Heart left ventricle (tissue), 16 donors: Measurements from ENCODE around the gene TDP2. TPM values are rescaled to one million over a fixed set of nuclear protein-coding genes. Genes with fewer than 3 reads are reported as not detected.

Source experiments
- ATAC-seq, 4 donors: fragments of 200-7000 bp; cut with Tn5 transposase; one replicate each; pipeline ENCODE4 v1.9.1; 2020 to 2022; ENCODE audit warnings: moderate library complexity in 4 of 4, mild to moderate bottlenecking in 3 of 4, moderate number of reproducible peaks in 1 of 4
- DNase-seq, 5 donors: peaks; one replicate each; pipeline ENCODE4 v3.0.0-alpha.2; 2020
- H3K27ac ChIP-seq, 12 donors: fragments of 200-600 bp; sonication (generic) in 4 of 12; one replicate each; pipeline versions ENCODE4 v1.5.0 to v1.8.0; 2016 to 2022; ENCODE audit warnings: mild to moderate bottlenecking in 2 of 12
- H3K27me3 ChIP-seq, 9 donors: fragments of 200-600 bp; sonication (generic) in 2 of 9; one replicate each; pipeline versions ENCODE4 v1.5.1 to v1.8.0; 2016 to 2022; ENCODE audit warnings: mild to moderate bottlenecking in 3 of 9
- H3K36me3 ChIP-seq, 9 donors: fragments of 200-600 bp; sonication (generic) in 2 of 9; one replicate each; pipeline versions ENCODE4 v1.5.0 to v1.8.0; 2018 to 2022; ENCODE audit warnings: mild to moderate bottlenecking in 2 of 9
- H3K4me1 ChIP-seq, 12 donors: fragments of 200-600 bp; sonication (generic) in 4 of 12; one replicate each; pipeline versions ENCODE4 v1.5.0 to v1.8.0; 2016 to 2022; ENCODE audit warnings: mild to moderate bottlenecking in 3 of 12
- H3K4me3 ChIP-seq, 12 donors: fragments of 200-600 bp; sonication (generic) in 4 of 12; one replicate each; pipeline versions ENCODE4 v1.5.0 to v1.8.0; 2017 to 2022; ENCODE audit warnings: mild to moderate bottlenecking in 9 of 12, moderate library complexity in 4 of 12
- H3K9me3 ChIP-seq, 12 donors: fragments of 200-600 bp; sonication (generic) in 4 of 12; one replicate each; pipeline versions ENCODE4 v1.5.0 to v1.8.0; 2016 to 2022; ENCODE audit warnings: mild to moderate bottlenecking in 1 of 12
- CTCF ChIP-seq, 12 donors: fragments of 200-600 bp; sonication (generic) in 4 of 12; IDR thresholded peaks; one replicate each; pipeline versions ENCODE4 v1.5.0 to v1.8.0; 2018 to 2022; ENCODE audit warnings: antibody characterized with exemption in 12 of 12, mild to moderate bottlenecking in 5 of 12
- POLR2A ChIP-seq, 2 donors: fragments of 450-650 bp; IDR thresholded peaks; one replicate each; pipeline ENCODE4 v1.6.1; 2017; ENCODE audit warnings: antibody characterized with exemption in 2 of 2, mild to moderate bottlenecking in 2 of 2, moderate library complexity in 2 of 2
- WGBS, 4 donors: extraction: QIAGEN DNeasy Blood & Tissue Kit in 2 of 4; methylation state at CpG; one replicate each; pipeline versions ENCODE4 v1.1.5 to v1.1.7; 2013 to 2018; 5-methylcytosine and 5-hydroxymethylcytosine counted together
- intact Hi-C, 10 donors: fragments of 100-400 bp; cut with DNase I; formaldehyde crosslinking; loops; one replicate each; pipeline versions ENCODE4 v1.11.1 to v1.14.2; 2022
- polyA plus RNA-seq, 2 donors: library from polyadenylated mRNA; stranded (reverse); fragments of 200-250 nt; gene quantifications; one replicate each; pipeline ENCODE4 v1.2.3, GENCODE V29; 2013
- total RNA-seq, 9 donors: library from RNA; depleted of rRNA in 2 of 9; stranded (reverse); fragments of >200 nt in 2 of 9; fragmentation: NEBNext Ultra II Directional in 3 of 9; extraction: Animal tissue kit (Norgen Biotek cat#: 25700) in 3 of 9; gene quantifications; one replicate each; pipeline versions ENCODE4 v1.1.0 to v1.2.4, GENCODE V29; 2016 to 2023
- donor health status: ischemic (EF 13 %, LVEDD 7.1; RV severe dilation, severe dysfunction).
- donor health status: healthy with polysubstance abuse.
- donor health status: DM: no; HTN: yes; CAD: no.
- donor health status: DM: no; HTN: no; CAD: no.
- donor health status: ischemic (EF 25% LVEDD 6.9; RV normal size, moderate dysfunction).
- donor health status: ischemic (EF 25% LVEDD 5.7; RV mildly dilated, moderate dysfunction).
- donor health status: healthy.
- donor health status: DM: yes; HTN: yes; CAD: no.
- donor health status: ischemic (EF 35%, LVEDD 5.7; RV mildly dilated, moderate dysfunction).
- donor health status: nonischemic (EF 11% LVEDD 7.7; RV severe dilation, severe dysfunction).
- donor health status: DM: yes; HTN: yes; CAD: no.
- donor health status: PGD.
- donor health status: ischemic (EF 29% LVEDD 5.4; RV normal size, mild dysfunction).
- donor health status: nonischemic (EF 23%, LVEDD 6.1; RV moderate dilation, normal function).

TDP2 gene
- total and polyA plus RNA-seq, 11 donors, result 14.0 to 35.8 (median 25.1) TPM

- Histone ChIP-seq H3K27me3 (peaks cover 0 to 2% (median 0%) of the 10 kb centered on the region in 9 donors), H3K36me3 (peaks cover 0 to 65% (median 50%) of the 10 kb centered on the region in 9 donors), H3K4me1 (peaks cover 0 to 11% (median 2%) of the 10 kb centered on the region in 12 donors), H3K27ac (no peak overlapping the region), H3K9me3 (no peaks in the 10 kb centered on the region), H3K4me3 (no peak overlapping the region)
- TF ChIP-seq CTCF (IDR thresholded peaks at IDR 0.05), result no peak
- TF ChIP-seq POLR2A (IDR thresholded peaks at IDR 0.05), result no peak
- DNase-seq (no peak), ATAC-seq (no peak)
- whole genome bisulfite sequencing, 4 donors, result 49 to 63% (median 59%) methylated on average over 3 of the region's 3 CpGs
- intact Hi-C loops, result loop anchor here in 1 of 10 donors (10.0 kb wide), 1 partner anchor 66 kb away; no protein-coding TSS in a partner anchor
These were observed 16.3 kb downstream of the TDP2 start for GRCh38 chr6:24650365-24650764.

DNA sequence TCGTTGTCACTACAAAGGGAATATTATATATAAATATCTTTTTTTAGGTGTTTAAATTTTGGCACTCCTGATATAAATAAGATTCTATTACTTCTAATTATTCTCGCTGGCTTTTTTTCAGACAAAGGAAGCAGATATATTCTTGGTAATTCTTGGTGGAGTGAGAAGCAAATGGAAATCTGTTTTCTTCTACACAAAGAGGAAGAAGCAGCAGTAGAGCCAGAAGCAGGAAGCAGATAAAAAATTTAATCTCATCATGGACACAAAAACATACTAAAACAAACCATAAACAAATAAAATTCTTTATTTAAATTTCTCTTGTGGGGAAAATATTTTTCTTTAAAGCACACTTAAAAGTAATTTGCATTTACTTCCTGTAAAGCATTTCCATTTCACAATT lies 17.0 kb downstream of the TDP2 start:
- TF ChIP-seq POLR2A (IDR thresholded peaks at IDR 0.05), result no peak
- TF ChIP-seq CTCF (IDR thresholded peaks at IDR 0.05), result no peak
- Histone ChIP-seq H3K9me3 (no peaks in the 10 kb centered on the region), H3K4me1 (peaks cover 0 to 12% (median 4%) of the 10 kb centered on the region in 12 donors), H3K27me3 (peaks cover 0 to 7% (median 0%) of the 10 kb centered on the region in 9 donors), H3K27ac (no peak overlapping the region), H3K4me3 (no peak overlapping the region), H3K36me3 (peaks cover 0 to 58% (median 48%) of the 10 kb centered on the region in 9 donors)
- intact Hi-C loops, result loop anchor here in 1 of 10 donors (10.0 kb wide), 1 partner anchor 65 kb away; no protein-coding TSS in a partner anchor
- 79 to 88% (median 84%) methylated on average over 2 of the region's 2 CpGs for WGBS, 4 donors
- ATAC-seq, result no peak
- DNase-seq, result no peak

- intact Hi-C loops, result no loop called here
- Histone ChIP-seq H3K27ac (no peak overlapping the region), H3K27me3 (peaks cover 0 to 17% (median 4%) of the 10 kb centered on the region in 9 donors), H3K4me1 (peaks cover 0 to 12% (median 4%) of the 10 kb centered on the region in 12 donors), H3K4me3 (no peak overlapping the region), H3K9me3 (no peaks in the 10 kb centered on the region), H3K36me3 (peaks cover 0 to 44% (median 37%) of the 10 kb centered on the region in 9 donors)
- TF ChIP-seq POLR2A (IDR thresholded peaks at IDR 0.05) (no peak), CTCF (IDR thresholded peaks at IDR 0.05) (no peak)
- ATAC-seq (no peak), DNase-seq (no peak)
- 93 to 96% (median 95%) methylated on average over 5 of the region's 5 CpGs for WGBS, 4 donors
These were observed 18.4 kb downstream of the TDP2 start for GRCh38 chr6:24648276-24648675.

- no peak for DNase-seq
- WGBS, 4 donors, result 90 to 92% (median 91%) methylated on average over 8 of the region's 8 CpGs
- intact Hi-C loops, result no loop called here
- peaks cover 0 to 12% (median 4%) of the 10 kb centered on the region in 12 donors for H3K4me1 ChIP-seq
- H3K27ac ChIP-seq, result no peak overlapping the region
- peaks cover 0 to 18% (median 4%) of the 10 kb centered on the region in 9 donors for H3K27me3 ChIP-seq
- TF ChIP-seq CTCF (IDR thresholded peaks at IDR 0.05) (no peak), POLR2A (IDR thresholded peaks at IDR 0.05) (no peak)
- no peaks in the 10 kb centered on the region for H3K9me3 ChIP-seq
- ATAC-seq, result no peak
- H3K4me3 ChIP-seq, result peak overlapping the region in 1 of 12 donors; percentile 70
- H3K36me3 ChIP-seq, result peaks cover 0 to 29% (median 22%) of the 10 kb centered on the region in 9 donors
These were observed 19.9 kb downstream of the TDP2 start for GRCh38 chr6:24646771-24647170.
